Smooth muscle cell of trachea (primary cell): ENCODE measurements around the gene RAPH1. TPM values are rescaled to one million over a fixed set of nuclear protein-coding genes. Genes with fewer than 3 reads are reported as not detected.

Source experiments
- total RNA-seq: library from RNA; depleted of rRNA; stranded (reverse); fragments of >200 nt; gene quantifications from 2 replicates; pipeline ENCODE4 v1.2.1, GENCODE V29; 2014

Gene RAPH1
- 19.0 and 19.2 TPM in 2 replicates for total RNA-seq

GRCh38 chr2:203535078-203535783 lies at the start of gene RAPH1:
Gene RAPH1 (minus strand): TSS chr2:203535301. CDS start chr2:203495353, 39,948 bp downstream.

Other genes starting within 250 kb of the RAPH1 start
- 31.1 and 33.7 TPM in 2 replicates for gene ABI2, start 206.9 kb downstream of the RAPH1 start, total RNA-seq
- gene CD28, start 171.3 kb upstream of the RAPH1 start, total RNA-seq = under 0.01 TPM in 1 of 2 replicates, not detected in the other